Smooth muscle cell (in vitro differentiated cells): ENCODE data around the gene DMD. TPM values are rescaled to one million over a fixed set of nuclear protein-coding genes. Genes with fewer than 3 reads are reported as not detected.
A peak's percentile ranks its signal among the peaks of the same experiment; 100 is the strongest.

ENCODE experiments used
- DNase-seq: peaks from one replicate; lab custom pipeline; 2025; ENCODE audit not compliant: unreplicated experiment; lab: John Stamatoyannopoulos, UW
- H2AFZ ChIP-seq: fragments of 200-600 bp; sonication (generic); 2 replicates; pipeline ENCODE4 v1.6.0; 2016; ENCODE audit warnings: antibody characterized with exemption, low read depth, mild to moderate bottlenecking
- H3F3A ChIP-seq: fragments of 200-600 bp; sonication (generic); 2 replicates; pipeline ENCODE4 v1.6.0; 2017; ENCODE audit warnings: antibody characterized with exemption, low read depth
- H3K27ac ChIP-seq: fragments of 200-600 bp; sonication (generic); 2 replicates; pipeline ENCODE4 v1.5.1; 2016; ENCODE audit warnings: low read depth, mild to moderate bottlenecking
- H3K27me3 ChIP-seq: fragments of 200-600 bp; sonication (generic); 2 replicates; pipeline ENCODE4 v1.6.1; 2016; ENCODE audit warnings: low read depth, mild to moderate bottlenecking
- H3K36me3 ChIP-seq: fragments of 200-600 bp; sonication (generic); 2 replicates; pipeline ENCODE4 v1.5.1; 2016; ENCODE audit warnings: low read depth
- H3K4me1 ChIP-seq: fragments of 200-600 bp; sonication (generic); 2 replicates; pipeline ENCODE4 v1.5.1; 2016; ENCODE audit warnings: low read depth
- H3K4me2 ChIP-seq: fragments of 200-600 bp; sonication (generic); 2 replicates; pipeline ENCODE4 v1.6.0; 2016; ENCODE audit warnings: mild to moderate bottlenecking
- H3K4me3 ChIP-seq: fragments of 200-600 bp; sonication (generic); 2 replicates; pipeline ENCODE4 v1.5.1; 2016; ENCODE audit warnings: mild to moderate bottlenecking
- H3K79me2 ChIP-seq: fragments of 200-600 bp; sonication (generic); 2 replicates; pipeline ENCODE4 v1.6.0; 2016; ENCODE audit warnings: low read depth, mild to moderate bottlenecking
- H3K9ac ChIP-seq: fragments of 200-600 bp; sonication (generic); 2 replicates; pipeline ENCODE4 v1.6.0; 2016; ENCODE audit warnings: low read depth
- H3K9me3 ChIP-seq: fragments of 200-600 bp; sonication (generic); replicated peaks from 2 replicates; pipeline ENCODE4 v1.5.1; 2016; ENCODE audit warnings: low read depth
- H4K20me1 ChIP-seq: fragments of 200-600 bp; sonication (generic); 2 replicates; pipeline ENCODE4 v1.6.0; 2016; ENCODE audit warnings: low read depth
- WGBS: methylation state at CpG from one replicate; pipeline ENCODE4 v1.1.7; 2016; ENCODE audit warnings: low lambda C conversion rate; 5-methylcytosine and 5-hydroxymethylcytosine counted together
- polyA plus RNA-seq: library from polyadenylated mRNA; unstranded; fragments of >200 nt; fragmentation: Nextera tagmentation; extraction: Ambion mirVana; gene quantifications from 2 replicates; pipeline ENCODE4 v1.2.1, GENCODE V29; 2016
- total RNA-seq: library from RNA; depleted of rRNA; stranded (reverse); fragments of >200 nt; gene quantifications from 2 replicates; pipeline ENCODE4 v1.2.3, GENCODE V29; 2014
- TF ChIP-seq, protein P1 (sequence below): fragments of 200-600 bp; sonication (generic); IDR thresholded peaks from 2 replicates; pipeline ENCODE4 v1.5.1; 2017; ENCODE audit warnings: borderline replicate concordance, mild to moderate bottlenecking, antibody characterized with exemption; ENCODE audit not compliant: insufficient read depth, poor library complexity, severe bottlenecking

The DMD gene
- total and polyA plus RNA-seq, 2 experiments from 2014 or later = 12.3 to 12.6 TPM

GRCh38 chrX:31527455-31528126 is 1683.8 kb downstream of the DMD start:
- TF ChIP-seq, protein P1, sequence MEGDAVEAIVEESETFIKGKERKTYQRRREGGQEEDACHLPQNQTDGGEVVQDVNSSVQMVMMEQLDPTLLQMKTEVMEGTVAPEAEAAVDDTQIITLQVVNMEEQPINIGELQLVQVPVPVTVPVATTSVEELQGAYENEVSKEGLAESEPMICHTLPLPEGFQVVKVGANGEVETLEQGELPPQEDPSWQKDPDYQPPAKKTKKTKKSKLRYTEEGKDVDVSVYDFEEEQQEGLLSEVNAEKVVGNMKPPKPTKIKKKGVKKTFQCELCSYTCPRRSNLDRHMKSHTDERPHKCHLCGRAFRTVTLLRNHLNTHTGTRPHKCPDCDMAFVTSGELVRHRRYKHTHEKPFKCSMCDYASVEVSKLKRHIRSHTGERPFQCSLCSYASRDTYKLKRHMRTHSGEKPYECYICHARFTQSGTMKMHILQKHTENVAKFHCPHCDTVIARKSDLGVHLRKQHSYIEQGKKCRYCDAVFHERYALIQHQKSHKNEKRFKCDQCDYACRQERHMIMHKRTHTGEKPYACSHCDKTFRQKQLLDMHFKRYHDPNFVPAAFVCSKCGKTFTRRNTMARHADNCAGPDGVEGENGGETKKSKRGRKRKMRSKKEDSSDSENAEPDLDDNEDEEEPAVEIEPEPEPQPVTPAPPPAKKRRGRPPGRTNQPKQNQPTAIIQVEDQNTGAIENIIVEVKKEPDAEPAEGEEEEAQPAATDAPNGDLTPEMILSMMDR = no peak

GRCh38 chrX:31523884-31524536 is 1687.3 kb downstream of the DMD start:
- Histone ChIP-seq H2AFZ (no peak overlapping the region), H3K4me2 (peak overlapping the region; percentile 1), H3F3A (no peaks in the 10 kb centered on the region), H3K27me3 (no peaks in the 10 kb centered on the region), H3K79me2 (no peaks in the 10 kb centered on the region), H3K27ac (no peak overlapping the region), H3K4me1 (no peaks in the 10 kb centered on the region), H3K36me3 (no peaks in the 10 kb centered on the region), H3K9me3 (no peaks in the 10 kb centered on the region), H3K4me3 (no peak overlapping the region), H4K20me1 (no peaks in the 10 kb centered on the region), H3K9ac (no peak overlapping the region)
- no peak for DNase-seq
- TF ChIP-seq, protein P1 = no peak
- 47% methylated on average over 7 of the region's 7 CpGs for WGBS

More at GRCh38 chrX:31527455-31528126, 1683.8 kb downstream of the DMD start:
- no peaks in the 10 kb centered on the region for H3K9me3 ChIP-seq
- H3K27me3 ChIP-seq = no peaks in the 10 kb centered on the region
- H3K9ac ChIP-seq = no peak overlapping the region
- H2AFZ ChIP-seq = no peak overlapping the region
- no peaks in the 10 kb centered on the region for H3K4me1 ChIP-seq
- H3K79me2 ChIP-seq = no peaks in the 10 kb centered on the region
- no peaks in the 10 kb centered on the region for H4K20me1 ChIP-seq
- no peak overlapping the region for H3K4me2 ChIP-seq
- DNase-seq = no peak
- H3K27ac ChIP-seq = no peak overlapping the region
- H3K36me3 ChIP-seq = no peaks in the 10 kb centered on the region
- WGBS = 70% methylated on average over 7 of the region's 7 CpGs
- no peaks in the 10 kb centered on the region for H3F3A ChIP-seq
- no peak overlapping the region for H3K4me3 ChIP-seq

GRCh38 chrX:31522760-31523159 is 1688.6 kb downstream of the DMD start:
- no peaks in the 10 kb centered on the region for H3K4me1 ChIP-seq
- no peaks in the 10 kb centered on the region for H3K36me3 ChIP-seq
- H3K27me3 ChIP-seq = no peaks in the 10 kb centered on the region
- H2AFZ ChIP-seq = no peak overlapping the region
- no peak for DNase-seq
- no peaks in the 10 kb centered on the region for H3K9me3 ChIP-seq
- H3K4me2 ChIP-seq = no peak overlapping the region
- 89% methylated on average over 7 of the region's 7 CpGs for WGBS
- H4K20me1 ChIP-seq = no peaks in the 10 kb centered on the region
- no peak overlapping the region for H3K4me3 ChIP-seq
- no peaks in the 10 kb centered on the region for H3K79me2 ChIP-seq
- H3F3A ChIP-seq = no peaks in the 10 kb centered on the region
- no peak overlapping the region for H3K27ac ChIP-seq
- TF ChIP-seq, protein P1 = no peak
- no peak overlapping the region for H3K9ac ChIP-seq
